ENCODE data around the gene NRG3. TPM values are rescaled to one million over a fixed set of nuclear protein-coding genes. Genes with fewer than 3 reads are reported as not detected.

The NRG3 gene
- total RNA-seq, 6 donors from 2014 or later, result 0.44 to 2.7 (median 1.5) TPM; not detected in 1

DNA sequence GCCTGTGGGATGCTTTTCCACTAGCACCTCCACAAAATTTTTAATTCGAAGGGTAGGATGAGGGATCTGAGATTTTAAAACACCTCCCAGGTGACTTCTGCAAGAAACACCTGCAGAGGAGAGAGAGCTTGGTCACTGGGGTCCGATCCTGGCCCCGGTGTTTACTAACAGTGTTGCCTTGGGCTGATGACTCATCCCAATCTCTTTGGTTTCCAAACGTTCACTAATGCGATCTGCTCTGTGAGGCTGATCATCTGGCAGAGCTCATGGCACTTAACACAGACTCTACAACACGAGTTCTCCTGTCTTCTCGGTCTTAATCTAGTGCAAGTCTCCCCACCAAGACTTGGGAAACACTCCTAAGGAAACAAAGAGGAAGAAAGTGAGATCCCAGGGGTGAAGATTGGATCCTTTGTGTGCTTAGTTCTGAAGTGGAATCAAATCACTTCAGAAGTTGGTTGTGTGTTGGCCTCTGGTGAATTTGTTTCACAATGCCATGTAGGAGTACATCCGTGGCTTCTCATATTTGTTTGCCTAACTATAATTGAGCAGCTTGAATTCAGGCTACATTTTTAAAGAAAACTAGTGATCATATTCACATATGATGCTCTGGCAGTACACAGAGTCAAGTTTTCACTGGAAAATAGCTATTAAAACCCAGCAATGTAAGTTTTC, 407.9 kb downstream of the NRG3 start:
- DNase-seq (no peak), ATAC-seq (ENCODE audit: low FRiP score in 2 of 2) (no peak)
- H3K4me1 ChIP-seq, result peaks cover 0 to 10% (median 4%) of the 10 kb centered on the region in 4 donors
- no peaks in the 10 kb centered on the region for H3K36me3 ChIP-seq
- H3K27ac ChIP-seq, result no peak overlapping the region
- TF ChIP-seq EP300 (IDR thresholded peaks at IDR 0.05) (no peak), POLR2AphosphoS5 (IDR thresholded peaks at IDR 0.05) (no peak), POLR2A (IDR thresholded peaks at IDR 0.05) (no peak)
- TF ChIP-seq, protein P1, sequence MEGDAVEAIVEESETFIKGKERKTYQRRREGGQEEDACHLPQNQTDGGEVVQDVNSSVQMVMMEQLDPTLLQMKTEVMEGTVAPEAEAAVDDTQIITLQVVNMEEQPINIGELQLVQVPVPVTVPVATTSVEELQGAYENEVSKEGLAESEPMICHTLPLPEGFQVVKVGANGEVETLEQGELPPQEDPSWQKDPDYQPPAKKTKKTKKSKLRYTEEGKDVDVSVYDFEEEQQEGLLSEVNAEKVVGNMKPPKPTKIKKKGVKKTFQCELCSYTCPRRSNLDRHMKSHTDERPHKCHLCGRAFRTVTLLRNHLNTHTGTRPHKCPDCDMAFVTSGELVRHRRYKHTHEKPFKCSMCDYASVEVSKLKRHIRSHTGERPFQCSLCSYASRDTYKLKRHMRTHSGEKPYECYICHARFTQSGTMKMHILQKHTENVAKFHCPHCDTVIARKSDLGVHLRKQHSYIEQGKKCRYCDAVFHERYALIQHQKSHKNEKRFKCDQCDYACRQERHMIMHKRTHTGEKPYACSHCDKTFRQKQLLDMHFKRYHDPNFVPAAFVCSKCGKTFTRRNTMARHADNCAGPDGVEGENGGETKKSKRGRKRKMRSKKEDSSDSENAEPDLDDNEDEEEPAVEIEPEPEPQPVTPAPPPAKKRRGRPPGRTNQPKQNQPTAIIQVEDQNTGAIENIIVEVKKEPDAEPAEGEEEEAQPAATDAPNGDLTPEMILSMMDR (IDR thresholded peaks at IDR 0.05), result no peak
- H3K9me3 ChIP-seq, result no peaks in the 10 kb centered on the region
- no peaks in the 10 kb centered on the region for H3K27me3 ChIP-seq
- WGBS, 2 donors, result 69 to 72% methylated on average over 7 to 8 of the region's 8 CpGs
- no peak overlapping the region for H3K4me3 ChIP-seq

DNA sequence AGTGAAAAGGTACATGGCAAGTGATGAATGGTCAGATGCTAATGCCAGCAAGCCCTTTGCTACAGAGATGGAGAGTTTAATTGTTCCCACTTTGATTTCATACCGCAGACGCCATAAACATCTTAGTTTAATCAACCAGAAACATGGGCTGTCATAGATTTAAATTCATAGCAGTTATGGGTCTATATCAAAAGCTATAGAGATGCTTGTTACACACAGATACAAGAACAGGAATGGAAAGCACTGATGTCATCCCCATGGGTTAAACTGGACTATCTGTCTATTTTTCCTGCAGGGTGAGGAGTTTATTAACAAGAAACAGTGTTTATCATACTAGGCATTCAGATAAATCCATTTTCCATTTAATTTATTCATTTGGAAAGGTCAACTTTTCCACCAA, 409.2 kb downstream of the NRG3 start:
- WGBS, 2 donors, result 91 to 97% methylated on average over 2 of the region's 2 CpGs
- ATAC-seq (ENCODE audit: low FRiP score in 2 of 2), result no peak
- no peak for DNase-seq
- TF ChIP-seq EP300 (IDR thresholded peaks at IDR 0.05) (no peak), POLR2AphosphoS5 (IDR thresholded peaks at IDR 0.05) (no peak), POLR2A (IDR thresholded peaks at IDR 0.05) (no peak)
- TF ChIP-seq, protein P1 (IDR thresholded peaks at IDR 0.05), result no peak
- Histone ChIP-seq H3K4me3 (no peak overlapping the region), H3K27ac (no peak overlapping the region), H3K9me3 (no peaks in the 10 kb centered on the region), H3K4me1 (peaks cover 0 to 10% (median 3%) of the 10 kb centered on the region in 4 donors), H3K27me3 (no peaks in the 10 kb centered on the region), H3K36me3 (no peaks in the 10 kb centered on the region)

DNA sequence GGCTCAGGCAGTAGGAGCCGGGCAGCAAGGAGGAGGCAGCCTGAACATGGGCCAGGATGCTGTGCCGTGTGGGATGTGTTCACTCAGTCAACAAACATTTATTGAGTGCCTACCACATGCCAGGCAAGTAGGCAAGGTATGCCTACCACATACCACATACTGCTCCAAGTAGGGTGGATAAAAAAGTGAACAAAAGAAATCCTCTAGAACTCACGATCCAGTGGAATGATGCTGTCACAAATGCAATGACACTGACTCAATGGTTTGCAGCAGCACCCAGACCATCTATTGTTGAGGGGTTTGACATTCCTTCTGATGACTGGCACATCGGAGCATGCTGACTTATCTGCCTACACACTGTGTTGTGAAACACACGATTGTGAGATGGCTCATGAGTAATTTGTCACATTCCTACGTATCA, 413.5 kb downstream of the NRG3 start:
- Histone ChIP-seq H3K4me1 (peaks cover 0 to 10% (median 3%) of the 10 kb centered on the region in 4 donors), H3K4me3 (no peak overlapping the region), H3K9me3 (no peaks in the 10 kb centered on the region), H3K27me3 (no peaks in the 10 kb centered on the region), H3K36me3 (no peaks in the 10 kb centered on the region), H3K27ac (no peak overlapping the region)
- ATAC-seq (ENCODE audit: low FRiP score in 2 of 2) (peak; percentile 40 to 70), DNase-seq (no peak)
- 70 to 79% methylated on average over 6 of the region's 6 CpGs for WGBS, 2 donors
- no peak for TF ChIP-seq POLR2A (IDR thresholded peaks at IDR 0.05)
- TF ChIP-seq, protein P1 (IDR thresholded peaks at IDR 0.05), result no peak
- no peak for TF ChIP-seq EP300 (IDR thresholded peaks at IDR 0.05)
- TF ChIP-seq POLR2AphosphoS5 (IDR thresholded peaks at IDR 0.05), result no peak

DNA sequence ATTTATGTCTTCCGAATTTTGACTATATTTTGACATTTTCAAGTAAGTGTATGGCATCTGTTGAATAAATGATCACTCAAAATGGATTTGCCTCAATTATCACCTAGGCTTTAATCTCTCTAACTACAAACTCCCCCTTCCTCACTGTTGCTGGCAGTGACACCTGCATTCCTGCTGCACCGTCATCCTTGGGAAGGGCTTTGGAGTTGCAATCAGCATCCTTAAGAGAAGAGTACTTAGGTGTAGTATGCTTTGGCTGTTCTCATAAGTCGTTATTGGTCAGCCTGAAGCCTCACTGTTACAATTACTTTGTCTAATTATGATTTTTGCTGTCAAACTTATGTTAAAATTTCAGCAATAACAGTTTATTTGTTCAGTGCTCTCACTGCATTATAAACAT, 415.0 kb downstream of the NRG3 start:
- peaks cover 0 to 10% (median 3%) of the 10 kb centered on the region in 4 donors for H3K4me1 ChIP-seq
- WGBS, 2 donors, result 57 to 73% methylated on average over 3 of the region's 3 CpGs
- DNase-seq (no peak), ATAC-seq (ENCODE audit: low FRiP score in 2 of 2) (peak in 1 of 2 donors; percentile 65)
- H3K36me3 ChIP-seq, result no peaks in the 10 kb centered on the region
- no peak overlapping the region for H3K4me3 ChIP-seq
- H3K27me3 ChIP-seq, result no peaks in the 10 kb centered on the region
- TF ChIP-seq POLR2AphosphoS5 (IDR thresholded peaks at IDR 0.05) (no peak), EP300 (IDR thresholded peaks at IDR 0.05) (peak in 1 of 4 donors; percentile 57)
- TF ChIP-seq, protein P1 (IDR thresholded peaks at IDR 0.05), result no peak
- H3K9me3 ChIP-seq, result no peaks in the 10 kb centered on the region
- no peak overlapping the region for H3K27ac ChIP-seq

DNA sequence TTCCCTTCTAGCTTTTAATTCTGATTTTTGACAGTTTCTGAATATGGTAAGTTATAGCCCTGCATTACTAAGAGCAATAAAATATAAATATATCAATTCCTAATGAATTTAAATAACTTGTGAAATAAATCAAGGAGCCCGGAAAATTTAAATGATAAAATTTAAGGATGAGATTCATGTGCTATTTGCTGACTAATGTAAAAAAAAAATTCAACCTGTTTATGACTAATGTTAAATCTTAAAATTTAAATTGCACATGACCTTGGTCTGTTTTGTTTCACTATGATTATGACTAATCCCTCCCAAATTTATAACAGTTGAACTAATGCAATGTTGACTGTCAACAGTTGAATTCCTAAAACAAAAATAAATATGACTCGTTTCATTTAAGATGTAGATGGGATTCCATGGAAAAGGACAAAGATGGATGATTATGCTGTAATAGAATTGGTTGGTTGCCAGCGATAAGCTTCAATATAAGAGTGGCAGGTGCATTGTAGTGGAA, 419.9 kb downstream of the NRG3 start:
- H3K4me1 ChIP-seq, result no peaks in the 10 kb centered on the region
- no peak overlapping the region for H3K4me3 ChIP-seq
- 79 to 83% methylated on average over 3 of the region's 3 CpGs for WGBS, 2 donors
- DNase-seq (no peak), ATAC-seq (ENCODE audit: low FRiP score in 2 of 2) (no peak)
- no peaks in the 10 kb centered on the region for H3K27me3 ChIP-seq
- H3K27ac ChIP-seq, result no peak overlapping the region
- TF ChIP-seq, protein P1 (IDR thresholded peaks at IDR 0.05), result no peak
- TF ChIP-seq POLR2AphosphoS5 (IDR thresholded peaks at IDR 0.05) (no peak), EP300 (IDR thresholded peaks at IDR 0.05) (no peak), POLR2A (IDR thresholded peaks at IDR 0.05) (no peak)
- H3K9me3 ChIP-seq, result no peaks in the 10 kb centered on the region
- no peaks in the 10 kb centered on the region for H3K36me3 ChIP-seq

All from upper lobe of left lung (tissue), 6 donors.